ENCODE results near the gene COQ3. TPM values are rescaled to one million over a fixed set of nuclear protein-coding genes. Genes with fewer than 3 reads are reported as not detected.

Gene COQ3
- total RNA-seq, 1 donor from 2014 or later: 4.8 TPM

DNA sequence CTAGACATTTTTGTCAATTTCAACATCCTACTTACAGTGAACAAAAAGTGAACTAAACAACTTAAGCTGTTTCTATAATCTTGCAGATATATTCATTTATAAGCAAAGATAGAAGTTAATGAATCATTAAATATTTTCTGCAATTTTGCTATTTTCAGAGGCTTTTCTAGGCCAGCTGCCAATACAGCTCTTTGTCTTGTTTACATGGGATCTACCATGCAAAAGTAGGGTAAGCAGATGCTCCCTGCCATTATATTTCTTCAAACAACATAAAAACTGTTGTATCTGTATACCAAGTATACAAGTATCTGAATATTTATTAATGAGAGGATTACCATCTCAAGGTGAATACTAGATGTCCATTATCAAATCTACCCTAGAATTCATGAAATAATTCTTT, 15.7 kb upstream of the COQ3 start:
- Mint-ChIP-seq H3K27ac (ENCODE audit: unreplicated experiment) (no peak overlapping the region), H3K4me3 (ENCODE audit: unreplicated experiment) (no peak overlapping the region), H3K27me3 (ENCODE audit: unreplicated experiment) (no peaks in the 10 kb centered on the region), H3K36me3 (ENCODE audit: unreplicated experiment) (peaks cover 51% of the 10 kb centered on the region), H3K9me3 (ENCODE audit: unreplicated experiment) (no peaks in the 10 kb centered on the region), H3K4me1 (ENCODE audit: unreplicated experiment) (peaks cover 4% of the 10 kb centered on the region)
- TF ChIP-seq, protein P1, sequence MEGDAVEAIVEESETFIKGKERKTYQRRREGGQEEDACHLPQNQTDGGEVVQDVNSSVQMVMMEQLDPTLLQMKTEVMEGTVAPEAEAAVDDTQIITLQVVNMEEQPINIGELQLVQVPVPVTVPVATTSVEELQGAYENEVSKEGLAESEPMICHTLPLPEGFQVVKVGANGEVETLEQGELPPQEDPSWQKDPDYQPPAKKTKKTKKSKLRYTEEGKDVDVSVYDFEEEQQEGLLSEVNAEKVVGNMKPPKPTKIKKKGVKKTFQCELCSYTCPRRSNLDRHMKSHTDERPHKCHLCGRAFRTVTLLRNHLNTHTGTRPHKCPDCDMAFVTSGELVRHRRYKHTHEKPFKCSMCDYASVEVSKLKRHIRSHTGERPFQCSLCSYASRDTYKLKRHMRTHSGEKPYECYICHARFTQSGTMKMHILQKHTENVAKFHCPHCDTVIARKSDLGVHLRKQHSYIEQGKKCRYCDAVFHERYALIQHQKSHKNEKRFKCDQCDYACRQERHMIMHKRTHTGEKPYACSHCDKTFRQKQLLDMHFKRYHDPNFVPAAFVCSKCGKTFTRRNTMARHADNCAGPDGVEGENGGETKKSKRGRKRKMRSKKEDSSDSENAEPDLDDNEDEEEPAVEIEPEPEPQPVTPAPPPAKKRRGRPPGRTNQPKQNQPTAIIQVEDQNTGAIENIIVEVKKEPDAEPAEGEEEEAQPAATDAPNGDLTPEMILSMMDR (IDR thresholded peaks at IDR 0.05): no peak
- no peak for DNase-seq (ENCODE audit: extremely low spot score, unreplicated experiment)

DNA sequence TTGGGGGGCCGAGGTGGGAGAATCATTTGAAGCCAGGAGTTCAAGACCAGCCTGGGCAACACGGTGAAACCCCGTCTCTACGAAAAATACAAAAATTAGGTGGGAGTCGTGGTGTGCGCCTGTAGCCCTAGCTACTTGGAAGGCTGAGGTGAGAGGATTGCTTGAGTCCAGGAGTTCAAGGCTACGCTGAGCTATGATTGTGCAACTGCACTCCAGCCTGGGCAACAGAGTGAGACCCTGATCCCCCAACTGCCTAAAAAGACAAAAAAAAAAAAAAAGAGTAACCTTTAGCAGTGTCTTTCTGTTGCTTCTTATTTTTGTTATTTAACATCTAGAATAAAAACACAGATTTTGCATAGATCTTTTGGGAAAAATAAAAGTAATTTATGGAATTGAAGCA, 13.1 kb upstream of the COQ3 start:
- H3K9me3 Mint-ChIP-seq (ENCODE audit: unreplicated experiment): no peaks in the 10 kb centered on the region
- TF ChIP-seq, protein P1 (IDR thresholded peaks at IDR 0.05): no peak
- no peak for DNase-seq (ENCODE audit: extremely low spot score, unreplicated experiment)
- H3K4me3 Mint-ChIP-seq (ENCODE audit: unreplicated experiment): no peak overlapping the region
- H3K27me3 Mint-ChIP-seq (ENCODE audit: unreplicated experiment): no peaks in the 10 kb centered on the region
- peaks cover 60% of the 10 kb centered on the region for H3K36me3 Mint-ChIP-seq (ENCODE audit: unreplicated experiment)
- H3K27ac Mint-ChIP-seq (ENCODE audit: unreplicated experiment): no peak overlapping the region
- peaks cover 1% of the 10 kb centered on the region for H3K4me1 Mint-ChIP-seq (ENCODE audit: unreplicated experiment)

DNA sequence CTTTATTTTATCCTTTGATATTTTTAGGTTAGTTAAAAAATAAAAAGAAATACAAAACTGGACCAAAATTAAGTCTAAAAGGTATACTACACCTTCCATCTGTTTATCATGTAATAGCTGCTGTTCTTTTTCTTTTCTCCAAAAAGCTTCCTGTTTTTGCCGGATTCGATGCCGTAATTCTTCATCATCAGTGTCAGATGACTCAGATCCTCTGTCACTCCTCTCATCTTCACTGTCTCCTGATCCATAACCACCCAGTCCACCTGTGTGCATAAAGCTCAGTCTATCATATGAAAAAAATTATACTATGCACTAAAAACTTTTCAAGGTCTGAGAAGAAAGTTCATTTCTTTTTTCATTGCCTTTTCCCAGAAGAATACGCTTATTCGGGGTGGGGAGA, 8.5 kb upstream of the COQ3 start:
- no peaks in the 10 kb centered on the region for H3K4me1 Mint-ChIP-seq (ENCODE audit: unreplicated experiment)
- no peaks in the 10 kb centered on the region for H3K9me3 Mint-ChIP-seq (ENCODE audit: unreplicated experiment)
- H3K36me3 Mint-ChIP-seq (ENCODE audit: unreplicated experiment): peaks cover 55% of the 10 kb centered on the region

DNA sequence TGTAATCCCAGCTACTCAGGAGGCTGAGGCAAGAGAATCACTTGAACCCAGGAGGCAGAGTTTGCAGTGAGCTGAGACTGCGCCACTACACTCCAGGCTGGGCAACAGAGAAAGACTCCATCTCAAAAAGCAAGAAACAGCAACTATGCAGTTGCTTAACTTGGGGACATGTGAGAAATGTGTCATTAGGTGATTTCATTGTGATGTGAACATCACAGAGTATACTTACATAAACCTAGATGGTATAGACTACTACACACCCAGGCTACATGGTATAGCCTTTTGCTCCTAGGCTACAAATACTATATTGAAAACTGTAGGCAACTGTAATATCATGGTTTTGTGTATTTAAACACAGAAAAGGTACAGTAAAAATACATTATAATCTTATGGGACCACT, 3.3 kb upstream of the COQ3 start:
- TF ChIP-seq, protein P1 (IDR thresholded peaks at IDR 0.05): no peak
- H3K27me3 Mint-ChIP-seq (ENCODE audit: unreplicated experiment): no peaks in the 10 kb centered on the region
- no peaks in the 10 kb centered on the region for H3K9me3 Mint-ChIP-seq (ENCODE audit: unreplicated experiment)
- no peak overlapping the region for H3K27ac Mint-ChIP-seq (ENCODE audit: unreplicated experiment)
- no peak for DNase-seq (ENCODE audit: extremely low spot score, unreplicated experiment)
- peaks cover 28% of the 10 kb centered on the region for H3K36me3 Mint-ChIP-seq (ENCODE audit: unreplicated experiment)
- H3K4me3 Mint-ChIP-seq (ENCODE audit: unreplicated experiment): no peak overlapping the region
- H3K4me1 Mint-ChIP-seq (ENCODE audit: unreplicated experiment): peaks cover 11% of the 10 kb centered on the region

More for the DNA sequence above, 8.5 kb upstream of the COQ3 start:
- Mint-ChIP-seq H3K27me3 (ENCODE audit: unreplicated experiment) (no peaks in the 10 kb centered on the region), H3K27ac (ENCODE audit: unreplicated experiment) (peak overlapping the region; percentile 14), H3K4me3 (ENCODE audit: unreplicated experiment) (no peak overlapping the region)
- TF ChIP-seq, protein P1 (IDR thresholded peaks at IDR 0.05): no peak
- no peak for DNase-seq (ENCODE audit: extremely low spot score, unreplicated experiment)

DNA sequence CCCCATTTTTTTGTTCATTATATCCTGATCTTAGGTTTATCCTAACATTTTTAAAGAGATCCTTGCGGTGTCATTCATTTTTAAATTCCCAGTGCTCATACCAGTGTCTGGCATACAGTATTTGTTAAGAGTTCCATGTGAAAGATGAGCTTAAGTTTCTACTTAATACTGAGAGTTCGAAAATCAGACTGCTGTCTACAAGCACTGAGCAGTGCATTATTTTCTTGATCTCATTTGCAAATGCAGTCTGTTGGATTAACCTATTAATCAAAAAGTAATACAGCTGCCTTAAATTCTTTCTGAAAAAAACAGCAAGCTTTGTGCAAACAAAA, 663 bp downstream of the COQ3 start:
- no peak for DNase-seq (ENCODE audit: extremely low spot score, unreplicated experiment)
- peak overlapping the region; percentile 99 for H3K27ac Mint-ChIP-seq (ENCODE audit: unreplicated experiment)

More for the DNA sequence above, 663 bp downstream of the COQ3 start:
- Mint-ChIP-seq H3K4me3 (ENCODE audit: unreplicated experiment) (peak overlapping the region; percentile 97), H3K36me3 (ENCODE audit: unreplicated experiment) (peaks cover 4% of the 10 kb centered on the region), H3K27me3 (ENCODE audit: unreplicated experiment) (no peaks in the 10 kb centered on the region), H3K9me3 (ENCODE audit: unreplicated experiment) (no peaks in the 10 kb centered on the region), H3K4me1 (ENCODE audit: unreplicated experiment) (peaks cover 11% of the 10 kb centered on the region)
- TF ChIP-seq, protein P1 (IDR thresholded peaks at IDR 0.05): no peak

Measured in osteocyte (in vitro differentiated cells).